Thyroid gland (tissue), 4 donors: ENCODE results near the gene DCDC1.

Experiments used
- CTCF ChIP-seq, 6 experiments: fragments of 200-600 bp in 3 of 6; fragments of 450-650 bp in 3 of 6; sonication (generic) in 3 of 6; IDR thresholded peaks; one replicate each; pipeline ENCODE4 v1.5.1; 2016 to 2019; ENCODE audit warnings: antibody characterized with exemption in 6 of 6, mild to moderate bottlenecking in 2 of 6, inconsistent platforms in 1 of 6, moderate library complexity in 1 of 6
- POLR2A ChIP-seq, 2 donors: fragments of 450-650 bp; IDR thresholded peaks; one replicate each; pipeline ENCODE4 v1.6.1; 2017; ENCODE audit warnings: antibody characterized with exemption in 2 of 2, mild to moderate bottlenecking in 2 of 2, moderate library complexity in 1 of 2

- TF ChIP-seq CTCF (IDR thresholded peaks at IDR 0.05), result no peak
- no peak for TF ChIP-seq POLR2A (IDR thresholded peaks at IDR 0.05)
Measured at GRCh38 chr11:30852645-30853044, 516.9 kb downstream of the DCDC1 start.
